Naive thymus-derived CD8-positive, alpha-beta T cell (primary cell): ENCODE results near the gene ALCAM. TPM values are rescaled to one million over a fixed set of nuclear protein-coding genes. Genes with fewer than 3 reads are reported as not detected.
"Not testable (repeated sequence)": the region's sequence is repeated elsewhere in the genome, so short reads cannot be mapped to it uniquely, and the experiment has no call there.

Source experiments
- ATAC-seq, 2 donors: fragments of 150-1000 bp; cut with Tn5 transposase in 1 of 2; sonication (Bioruptor Pico), chemical (Tn5 transposase) in 1 of 2; 1 replicate in 1 of 2; 2 replicates in 1 of 2; pipeline ENCODE4 v1.10.0; 2021; ENCODE audit warnings: mild to moderate bottlenecking in 2 of 2, moderate library complexity in 2 of 2
- POLR2A ChIA-PET: fragments of 350-600 bp; sonication (Branson Sonifier 250); formaldehyde crosslinking; loops from one replicate; lab custom pipeline; 2021; ENCODE audit warnings: antibody characterized with exemption; lab: Charles Lee
- DNase-seq, 10 donors: peaks; one replicate each; pipeline versions ENCODE4 v3.0.0 to v3.0.0-alpha.2; 2020 to 2022
- H3K27ac Mint-ChIP-seq, 10 donors: one replicate each; pipeline ENCODE4 v1.8.0; 2020 to 2022; ENCODE audit warnings: mild to moderate bottlenecking in 10 of 10, mixed read lengths in 10 of 10, moderate library complexity in 4 of 10, inconsistent platforms in 1 of 10
- H3K27me3 Mint-ChIP-seq, 5 donors: one replicate each; pipeline ENCODE4 v1.8.0; 2021 to 2022; ENCODE audit warnings: mixed read lengths in 5 of 5
- H3K36me3 Mint-ChIP-seq, 3 donors: one replicate each; pipeline ENCODE4 v1.8.0; 2020 to 2022; ENCODE audit warnings: mixed read lengths in 3 of 3, mild to moderate bottlenecking in 2 of 3, inconsistent platforms in 1 of 3
- H3K4me1 Mint-ChIP-seq, 4 donors: one replicate each; pipeline ENCODE4 v1.8.0; 2021 to 2022; ENCODE audit warnings: mixed read lengths in 4 of 4
- H3K4me3 Mint-ChIP-seq, 10 donors: one replicate each; pipeline ENCODE4 v1.8.0; 2020 to 2022; ENCODE audit warnings: mild to moderate bottlenecking in 10 of 10, mixed read lengths in 10 of 10, moderate library complexity in 6 of 10, inconsistent platforms in 1 of 10
- H3K9me3 Mint-ChIP-seq, 9 donors: one replicate each; pipeline ENCODE4 v1.8.0; 2020 to 2022; ENCODE audit warnings: mixed read lengths in 9 of 9, mild to moderate bottlenecking in 3 of 9, inconsistent platforms in 1 of 9, moderate library complexity in 1 of 9
- polyA plus RNA-seq, 3 donors: library from polyadenylated mRNA; unstranded; fragments of 300-500 nt; fragmentation: Illumina TruSeq; gene quantifications; one replicate each; pipeline ENCODE4 v1.2.3, GENCODE V29; 2021
- total RNA-seq, 8 experiments: library from RNA in 2 of 8; stranded (reverse) in 2 of 8; gene quantifications; one replicate each; pipeline ENCODE4 v1.2.3 and lab custom pipeline; 2021 to 2026

ALCAM gene
- total and polyA plus RNA-seq, 5 experiments from 2014 or later, result 0.41 to 3.1 (median 1.8) TPM

GRCh38 chr3:105377716-105378115, 11.0 kb downstream of the ALCAM start:
- Mint-ChIP-seq H3K9me3 (peaks cover 0 to 2% (median 0%) of the 10 kb centered on the region in 9 donors), H3K4me3 (no peak overlapping the region), H3K27ac (no peak overlapping the region), H3K4me1 (peaks cover 0 to 7% (median 0%) of the 10 kb centered on the region in 4 donors), H3K36me3 (peaks cover 0 to 2% (median under 1%) of the 10 kb centered on the region in 3 donors), H3K27me3 (peaks cover 0 to 6% (median 1%) of the 10 kb centered on the region in 5 donors)
- POLR2A ChIA-PET, result no interaction called here
- DNase-seq, result no peak
- ATAC-seq, result no peak

- H3K36me3 Mint-ChIP-seq, result peaks cover 0 to 10% (median 3%) of the 10 kb centered on the region in 3 donors
- H3K9me3 Mint-ChIP-seq, result peaks cover 0 to 8% (median 1%) of the 10 kb centered on the region in 9 donors
- ATAC-seq (no peak), DNase-seq (no peak)
- no peak overlapping the region for H3K4me3 Mint-ChIP-seq
- peaks cover 0 to 9% (median 6%) of the 10 kb centered on the region in 5 donors for H3K27me3 Mint-ChIP-seq
- peaks cover 0 to 6% (median 0%) of the 10 kb centered on the region in 4 donors for H3K4me1 Mint-ChIP-seq
- no peak overlapping the region for H3K27ac Mint-ChIP-seq
- POLR2A ChIA-PET, result no interaction called here
Measured at GRCh38 chr3:105385179-105385578, 18.5 kb downstream of the ALCAM start.

GRCh38 chr3:105385819-105386508, 19.3 kb downstream of the ALCAM start:
- POLR2A ChIA-PET, result no interaction called here
- DNase-seq, result no peak
- Mint-ChIP-seq H3K4me1 (peaks cover 0 to 6% (median 0%) of the 10 kb centered on the region in 4 donors), H3K4me3 (no peak overlapping the region), H3K27ac (no peak overlapping the region), H3K27me3 (peaks cover 0 to 9% (median 6%) of the 10 kb centered on the region in 5 donors), H3K9me3 (peaks cover 0 to 12% (median 5%) of the 10 kb centered on the region in 9 donors), H3K36me3 (peaks cover 0 to 18% (median 3%) of the 10 kb centered on the region in 3 donors)
- ATAC-seq, result no peak

GRCh38 chr3:105387122-105387751, 20.5 kb downstream of the ALCAM start:
- Mint-ChIP-seq H3K4me3 (no peak overlapping the region), H3K9me3 (peaks cover 0 to 22% (median 17%) of the 10 kb centered on the region in 9 donors), H3K27me3 (peaks cover 0 to 9% (median 7%) of the 10 kb centered on the region in 5 donors), H3K4me1 (peaks cover 0 to 6% (median 0%) of the 10 kb centered on the region in 4 donors), H3K27ac (no peak overlapping the region), H3K36me3 (peaks cover 0 to 30% (median 3%) of the 10 kb centered on the region in 3 donors)
- DNase-seq, result no peak
- POLR2A ChIA-PET, result no interaction called here
- ATAC-seq, result no peak

GRCh38 chr3:105388176-105388575, 21.5 kb downstream of the ALCAM start:
- peaks cover 0 to 35% (median 0%) of the 10 kb centered on the region in 3 donors for H3K36me3 Mint-ChIP-seq

GRCh38 chr3:105389759-105390158, 23.1 kb downstream of the ALCAM start:
- not testable (repeated sequence) for H3K27ac Mint-ChIP-seq, DNase-seq
- H3K9me3 Mint-ChIP-seq, result peaks cover 0 to 28% (median 24%) of the 10 kb centered on the region in 9 donors

More at GRCh38 chr3:105388176-105388575, 21.5 kb downstream of the ALCAM start:
- Mint-ChIP-seq H3K4me1 (peaks cover 0 to 6% (median 0%) of the 10 kb centered on the region in 4 donors), H3K27ac (no peak overlapping the region), H3K4me3 (no peak overlapping the region), H3K27me3 (peaks cover 0 to 6% (median 3%) of the 10 kb centered on the region in 5 donors), H3K9me3 (peaks cover 0 to 28% (median 24%) of the 10 kb centered on the region in 9 donors)
- DNase-seq (no peak), ATAC-seq (no peak)
- POLR2A ChIA-PET, result no interaction called here

GRCh38 chr3:105392598-105392997, 25.9 kb downstream of the ALCAM start:
- H3K9me3 Mint-ChIP-seq, result peaks cover 0 to 28% (median 24%) of the 10 kb centered on the region in 9 donors
- not testable (repeated sequence) for H3K27ac Mint-ChIP-seq

More at GRCh38 chr3:105389759-105390158, 23.1 kb downstream of the ALCAM start:
- H3K27me3 Mint-ChIP-seq, POLR2A ChIA-PET, H3K4me3 Mint-ChIP-seq, H3K4me1 Mint-ChIP-seq, ATAC-seq: not testable (repeated sequence)
- H3K36me3 Mint-ChIP-seq, result peaks cover 0 to 33% (median 0%) of the 10 kb centered on the region in 3 donors

GRCh38 chr3:105394177-105394576, 27.5 kb downstream of the ALCAM start:
- Mint-ChIP-seq H3K4me3 (no peak overlapping the region), H3K9me3 (peaks cover 0 to 28% (median 24%) of the 10 kb centered on the region in 9 donors), H3K27ac (no peak overlapping the region), H3K27me3 (peaks cover 0 to 4% (median 0%) of the 10 kb centered on the region in 5 donors), H3K4me1 (no peaks in the 10 kb centered on the region), H3K36me3 (peaks cover 0 to 33% (median 0%) of the 10 kb centered on the region in 3 donors)
- no peak for ATAC-seq
- POLR2A ChIA-PET, result no interaction called here
- no peak for DNase-seq

More at GRCh38 chr3:105392598-105392997, 25.9 kb downstream of the ALCAM start:
- H3K36me3 Mint-ChIP-seq, result peaks cover 0 to 33% (median 0%) of the 10 kb centered on the region in 3 donors
- ATAC-seq, DNase-seq, H3K4me3 Mint-ChIP-seq, POLR2A ChIA-PET, H3K27me3 Mint-ChIP-seq, H3K4me1 Mint-ChIP-seq: not testable (repeated sequence)

GRCh38 chr3:105397974-105398373, 31.3 kb downstream of the ALCAM start:
- POLR2A ChIA-PET, result no interaction called here
- no peak for DNase-seq
- no peak for ATAC-seq
- H3K27me3 Mint-ChIP-seq, result peaks cover 0 to 4% (median 0%) of the 10 kb centered on the region in 5 donors
- no peak overlapping the region for H3K4me3 Mint-ChIP-seq
- peaks cover 0 to 2% (median 0%) of the 10 kb centered on the region in 3 donors for H3K36me3 Mint-ChIP-seq
- H3K9me3 Mint-ChIP-seq, result peaks cover 0 to 3% (median 2%) of the 10 kb centered on the region in 9 donors
- no peaks in the 10 kb centered on the region for H3K4me1 Mint-ChIP-seq
- H3K27ac Mint-ChIP-seq, result no peak overlapping the region

- Mint-ChIP-seq H3K27me3 (peaks cover 0 to 5% (median 0%) of the 10 kb centered on the region in 5 donors), H3K4me1 (no peaks in the 10 kb centered on the region), H3K36me3 (peaks cover 2 to 3% (median 3%) of the 10 kb centered on the region in 3 donors), H3K4me3 (no peak overlapping the region), H3K27ac (no peak overlapping the region), H3K9me3 (peaks cover 0 to 4% (median 2%) of the 10 kb centered on the region in 9 donors)
- DNase-seq (no peak), ATAC-seq (no peak)
- POLR2A ChIA-PET, result no interaction called here
Measured at GRCh38 chr3:105398437-105398836, 31.7 kb downstream of the ALCAM start.

GRCh38 chr3:105399062-105399461, 32.4 kb downstream of the ALCAM start:
- H3K4me3 Mint-ChIP-seq, result no peak overlapping the region
- ATAC-seq (no peak), DNase-seq (no peak)
- no peak overlapping the region for H3K27ac Mint-ChIP-seq
- peaks cover 0 to 10% (median 8%) of the 10 kb centered on the region in 9 donors for H3K9me3 Mint-ChIP-seq
- POLR2A ChIA-PET, result no interaction called here
- peaks cover 0 to 11% (median 0%) of the 10 kb centered on the region in 5 donors for H3K27me3 Mint-ChIP-seq
- peaks cover 7 to 9% (median 9%) of the 10 kb centered on the region in 3 donors for H3K36me3 Mint-ChIP-seq
- no peaks in the 10 kb centered on the region for H3K4me1 Mint-ChIP-seq

GRCh38 chr3:105399611-105400010, 32.9 kb downstream of the ALCAM start:
- no peak overlapping the region for H3K27ac Mint-ChIP-seq

More at GRCh38 chr3:105399611-105400010, 32.9 kb downstream of the ALCAM start:
- H3K27me3 Mint-ChIP-seq, result peaks cover 0 to 11% (median 0%) of the 10 kb centered on the region in 5 donors
- DNase-seq (no peak), ATAC-seq (no peak)
- POLR2A ChIA-PET, result no interaction called here
- peaks cover 7 to 13% (median 9%) of the 10 kb centered on the region in 3 donors for H3K36me3 Mint-ChIP-seq
- H3K9me3 Mint-ChIP-seq, result peaks cover 0 to 14% (median 13%) of the 10 kb centered on the region in 9 donors
- H3K4me1 Mint-ChIP-seq, result no peaks in the 10 kb centered on the region
- no peak overlapping the region for H3K4me3 Mint-ChIP-seq
